Nephron progenitor cell (in vitro differentiated cells): ENCODE data around the gene POLRMT.

Experiments used
- DNase-seq: peaks from one replicate; pipeline ENCODE4 v3.0.0; 2021
- H3K27ac Mint-ChIP-seq: 2 replicates; pipeline ENCODE4 v1.8.0; 2021; ENCODE audit warnings: mild to moderate bottlenecking, moderate library complexity, mixed read lengths
- H3K27me3 Mint-ChIP-seq: 2 replicates; pipeline ENCODE4 v1.8.0; 2021; ENCODE audit warnings: mild to moderate bottlenecking, low read depth, mixed read lengths; ENCODE audit not compliant: poor library complexity
- H3K36me3 Mint-ChIP-seq: 2 replicates; pipeline ENCODE4 v1.8.0; 2021; ENCODE audit warnings: low read depth, mixed read lengths
- H3K4me1 Mint-ChIP-seq: 2 replicates; pipeline ENCODE4 v1.8.0; 2021; ENCODE audit warnings: mixed read lengths
- H3K4me3 Mint-ChIP-seq: 2 replicates; pipeline ENCODE4 v1.8.0; 2021; ENCODE audit warnings: mild to moderate bottlenecking, moderate library complexity, mixed read lengths
- H3K9me3 Mint-ChIP-seq: 2 replicates; pipeline ENCODE4 v1.8.0; 2021; ENCODE audit warnings: mild to moderate bottlenecking, moderate library complexity, mixed read lengths
- CTCF ChIP-seq: fragments of 200-600 bp; sonication (generic); IDR thresholded peaks from 2 replicates; pipeline ENCODE4 v1.5.0; 2021; ENCODE audit warnings: antibody characterized with exemption

POLRMT gene

GRCh38 chr19:582497-583197 lies 50.7 kb downstream of the POLRMT start:
- DNase-seq = no peak
- peaks cover 9% of the 10 kb centered on the region for H3K27me3 Mint-ChIP-seq
- H3K36me3 Mint-ChIP-seq = no peaks in the 10 kb centered on the region
- H3K4me1 Mint-ChIP-seq = peaks cover 15% of the 10 kb centered on the region
- TF ChIP-seq CTCF = no peak
- H3K9me3 Mint-ChIP-seq = no peaks in the 10 kb centered on the region
- H3K27ac Mint-ChIP-seq = no peak overlapping the region
- H3K4me3 Mint-ChIP-seq = no peak overlapping the region

GRCh38 chr19:581399-582111 lies 51.8 kb downstream of the POLRMT start:
- H3K36me3 Mint-ChIP-seq = no peaks in the 10 kb centered on the region
- no peak for TF ChIP-seq CTCF
- H3K27ac Mint-ChIP-seq = no peak overlapping the region
- no peaks in the 10 kb centered on the region for H3K9me3 Mint-ChIP-seq
- H3K4me1 Mint-ChIP-seq = peaks cover 23% of the 10 kb centered on the region
- DNase-seq = no peak
- H3K27me3 Mint-ChIP-seq = peaks cover 3% of the 10 kb centered on the region
- no peak overlapping the region for H3K4me3 Mint-ChIP-seq

- Mint-ChIP-seq H3K36me3 (no peaks in the 10 kb centered on the region), H3K4me3 (no peak overlapping the region), H3K27ac (no peak overlapping the region), H3K27me3 (peaks cover 3% of the 10 kb centered on the region), H3K9me3 (no peaks in the 10 kb centered on the region), H3K4me1 (peaks cover 35% of the 10 kb centered on the region)
- TF ChIP-seq CTCF = no peak
- no peak for DNase-seq
Observed at GRCh38 chr19:580274-580835, 53.0 kb downstream of the POLRMT start.

GRCh38 chr19:579842-580155 lies 53.5 kb downstream of the POLRMT start:
- H3K4me3 Mint-ChIP-seq = no peak overlapping the region
- no peak overlapping the region for H3K27ac Mint-ChIP-seq
- no peaks in the 10 kb centered on the region for H3K9me3 Mint-ChIP-seq
- no peak for TF ChIP-seq CTCF
- H3K4me1 Mint-ChIP-seq = peaks cover 41% of the 10 kb centered on the region
- H3K27me3 Mint-ChIP-seq = peaks cover 3% of the 10 kb centered on the region
- DNase-seq = no peak
- H3K36me3 Mint-ChIP-seq = no peaks in the 10 kb centered on the region

- DNase-seq = no peak
- no peaks in the 10 kb centered on the region for H3K9me3 Mint-ChIP-seq
- peaks cover 46% of the 10 kb centered on the region for H3K4me1 Mint-ChIP-seq
- H3K27ac Mint-ChIP-seq = peak overlapping the region; percentile 74
- peaks cover 3% of the 10 kb centered on the region for H3K27me3 Mint-ChIP-seq
- no peaks in the 10 kb centered on the region for H3K36me3 Mint-ChIP-seq
- TF ChIP-seq CTCF = no peak
- H3K4me3 Mint-ChIP-seq = no peak overlapping the region
Observed at GRCh38 chr19:579111-579841, 54.1 kb downstream of the POLRMT start.
